ENCODE measurements around the gene FOXO1.

The FOXO1 gene

DNA sequence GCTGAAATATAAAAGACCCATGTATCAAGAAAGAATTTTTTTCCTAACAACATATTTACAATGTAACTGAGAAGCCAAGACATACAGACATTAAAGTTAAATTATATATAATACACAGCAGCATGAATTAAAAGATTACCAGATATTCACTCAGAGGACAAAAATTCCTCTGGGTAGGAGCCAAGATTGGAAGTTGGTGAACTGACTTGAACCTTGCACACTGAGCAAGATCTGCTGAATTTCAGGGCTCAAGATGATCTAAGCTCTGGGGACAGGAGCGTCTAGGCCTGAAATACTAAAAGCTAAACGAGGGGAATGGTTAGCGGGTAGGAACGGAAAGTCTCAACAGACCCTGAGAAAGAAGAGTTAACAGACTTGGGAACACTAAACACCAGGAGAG is 8.5 kb downstream of the FOXO1 start:
- Mint-ChIP-seq H3K27me3 (no peaks in the 10 kb centered on the region), H3K9me3 (ENCODE audit: low read depth) (no peaks in the 10 kb centered on the region), H3K27ac (peak overlapping the region; percentile 72), H3K36me3 (peaks cover 10% of the 10 kb centered on the region), H3K4me1 (ENCODE audit: low read depth) (peaks cover 87% of the 10 kb centered on the region), H3K4me3 (peak overlapping the region; percentile 31)

GRCh38 chr13:40657307-40657706 is 9.1 kb downstream of the FOXO1 start:
- no peaks in the 10 kb centered on the region for H3K27me3 Mint-ChIP-seq
- peaks cover 90% of the 10 kb centered on the region for H3K4me1 Mint-ChIP-seq (ENCODE audit: low read depth)
- H3K9me3 Mint-ChIP-seq (ENCODE audit: low read depth) = no peaks in the 10 kb centered on the region
- H3K36me3 Mint-ChIP-seq = peaks cover 10% of the 10 kb centered on the region
- peak overlapping the region; percentile 31 for H3K4me3 Mint-ChIP-seq
- peak overlapping the region; percentile 72 for H3K27ac Mint-ChIP-seq

GRCh38 chr13:40656358-40656757 is 10.1 kb downstream of the FOXO1 start:
- Mint-ChIP-seq H3K9me3 (ENCODE audit: low read depth) (no peaks in the 10 kb centered on the region), H3K27me3 (no peaks in the 10 kb centered on the region), H3K36me3 (peaks cover 10% of the 10 kb centered on the region), H3K4me3 (peak overlapping the region; percentile 51), H3K27ac (peak overlapping the region; percentile 83), H3K4me1 (ENCODE audit: low read depth) (peaks cover 90% of the 10 kb centered on the region)

GRCh38 chr13:40653527-40654318 is 12.7 kb downstream of the FOXO1 start:
- H3K36me3 Mint-ChIP-seq = peaks cover 7% of the 10 kb centered on the region
- no peaks in the 10 kb centered on the region for H3K27me3 Mint-ChIP-seq
- no peaks in the 10 kb centered on the region for H3K9me3 Mint-ChIP-seq (ENCODE audit: low read depth)
- H3K4me1 Mint-ChIP-seq (ENCODE audit: low read depth) = peaks cover 92% of the 10 kb centered on the region
- H3K4me3 Mint-ChIP-seq = peak overlapping the region; percentile 76
- peak overlapping the region; percentile 95 for H3K27ac Mint-ChIP-seq

GRCh38 chr13:40652588-40652940 is 13.9 kb downstream of the FOXO1 start:
- Mint-ChIP-seq H3K36me3 (peaks cover 2% of the 10 kb centered on the region), H3K9me3 (ENCODE audit: low read depth) (no peaks in the 10 kb centered on the region), H3K4me1 (ENCODE audit: low read depth) (peaks cover 94% of the 10 kb centered on the region), H3K27ac (peak overlapping the region; percentile 95), H3K27me3 (no peaks in the 10 kb centered on the region), H3K4me3 (peak overlapping the region; percentile 59)

DNA sequence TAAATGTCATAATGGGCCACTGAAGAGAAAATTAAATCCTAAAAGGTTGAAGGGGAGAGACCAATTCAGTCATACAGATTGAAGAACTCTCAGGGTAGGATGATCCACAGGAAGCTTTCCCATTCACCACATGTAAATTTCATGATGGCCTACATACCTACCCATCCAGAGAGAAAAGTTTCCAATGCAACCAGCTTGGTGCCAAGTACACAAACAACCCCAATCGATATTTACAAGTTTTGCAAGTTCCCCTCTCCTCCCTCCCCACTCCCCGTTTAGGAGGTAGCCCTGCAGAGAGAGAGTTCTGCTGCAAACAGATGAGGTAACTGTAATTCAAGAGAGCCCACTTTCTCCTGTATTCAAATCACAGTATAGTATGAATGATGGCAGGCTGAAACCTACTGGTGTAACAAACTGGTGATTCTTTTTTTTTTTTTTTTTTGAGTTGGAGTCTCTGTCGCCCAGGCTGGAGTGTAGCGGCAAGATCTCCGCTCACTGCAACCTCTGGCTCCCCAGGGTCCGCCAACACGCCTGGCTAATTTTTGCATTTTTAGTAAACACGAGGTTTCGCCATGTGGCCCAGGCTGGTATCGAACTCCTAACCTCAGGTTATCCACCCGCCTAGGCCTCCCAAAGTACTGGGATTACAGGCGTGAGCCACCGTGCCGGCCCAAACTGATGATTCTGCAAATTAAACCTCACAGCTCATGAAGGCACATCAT is 14.4 kb downstream of the FOXO1 start:
- Mint-ChIP-seq H3K4me1 (ENCODE audit: low read depth) (peaks cover 94% of the 10 kb centered on the region), H3K9me3 (ENCODE audit: low read depth) (no peaks in the 10 kb centered on the region), H3K4me3 (peak overlapping the region; percentile 59), H3K36me3 (peaks cover 2% of the 10 kb centered on the region), H3K27ac (peak overlapping the region; percentile 95), H3K27me3 (no peaks in the 10 kb centered on the region)

DNA sequence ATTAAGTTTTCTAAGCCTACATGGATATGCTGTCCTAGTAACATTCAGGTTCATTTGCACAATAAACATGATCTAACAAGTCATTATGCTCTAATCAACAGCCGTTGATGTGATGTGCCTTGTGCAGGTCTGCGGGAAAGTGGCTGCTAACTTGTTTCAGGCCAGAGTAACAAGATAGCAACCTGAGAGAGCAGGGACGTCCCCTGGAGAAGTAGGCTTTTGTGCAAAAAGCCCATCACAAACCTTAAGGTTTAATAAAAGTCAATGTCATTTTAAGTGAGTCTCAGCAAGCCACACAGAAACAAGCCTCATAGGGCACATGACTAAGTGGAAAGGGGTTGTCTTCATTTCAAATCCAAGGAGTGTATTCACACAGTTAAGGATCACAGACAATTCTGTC is 17.6 kb downstream of the FOXO1 start:
- Mint-ChIP-seq H3K36me3 (peaks cover 6% of the 10 kb centered on the region), H3K9me3 (ENCODE audit: low read depth) (no peaks in the 10 kb centered on the region), H3K27ac (peak overlapping the region; percentile 94), H3K27me3 (no peaks in the 10 kb centered on the region), H3K4me1 (ENCODE audit: low read depth) (peaks cover 96% of the 10 kb centered on the region), H3K4me3 (peak overlapping the region; percentile 38)

DNA sequence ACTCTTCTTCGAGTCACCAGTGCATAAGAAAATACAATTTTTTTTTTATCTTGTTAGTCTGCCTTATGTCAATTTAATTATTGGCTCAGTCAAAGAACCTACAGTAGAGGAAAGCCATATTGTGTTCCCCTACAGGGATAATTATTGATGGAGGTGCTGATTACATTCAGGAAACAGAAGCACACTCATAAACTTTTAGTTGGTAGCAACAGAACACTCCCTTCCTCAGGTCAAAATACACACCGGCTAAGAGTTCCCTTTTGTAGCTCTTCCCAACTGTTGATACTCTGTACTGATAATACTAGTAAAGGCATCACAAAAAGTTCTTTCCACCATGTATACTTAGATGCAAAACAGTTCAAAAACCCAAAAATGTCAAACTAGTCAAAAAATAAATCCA is 18.4 kb downstream of the FOXO1 start:
- peak overlapping the region; percentile 94 for H3K27ac Mint-ChIP-seq

DNA sequence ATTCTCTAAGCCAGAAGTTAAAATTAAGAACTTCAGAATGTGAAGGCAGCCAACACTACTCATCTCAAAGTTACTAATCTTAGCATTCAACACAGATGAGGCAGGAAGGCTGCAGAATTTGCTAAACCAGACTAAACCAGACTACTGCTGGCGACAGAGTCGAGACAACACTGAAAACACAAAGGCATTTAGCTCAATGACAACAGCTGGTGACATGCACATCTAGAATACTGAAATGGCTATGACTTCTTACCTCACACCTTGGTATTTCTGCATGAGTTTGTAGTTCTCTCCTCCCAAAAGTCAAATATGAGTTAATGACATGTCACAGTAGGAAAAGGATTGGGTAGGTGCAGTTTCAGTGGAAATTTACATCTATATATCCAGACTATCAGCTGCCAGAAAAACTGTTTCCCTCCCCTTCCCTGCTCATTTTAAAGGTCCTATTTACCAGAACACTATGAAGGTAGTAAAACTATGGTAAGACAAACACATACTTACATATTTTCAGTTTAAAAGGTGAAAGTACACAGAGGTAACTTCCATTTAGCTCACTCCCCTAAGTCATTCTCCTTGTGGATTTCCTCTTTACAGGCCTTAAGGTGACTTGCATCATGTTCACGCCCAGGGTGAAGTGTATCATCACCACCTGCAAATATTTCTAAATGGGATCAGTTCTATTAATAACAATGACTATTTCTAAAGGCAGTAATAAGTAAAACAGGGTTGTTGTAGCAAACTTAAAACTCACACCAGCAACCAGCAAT is 21.4 kb downstream of the FOXO1 start:
- Mint-ChIP-seq H3K4me1 (ENCODE audit: low read depth) (peaks cover 94% of the 10 kb centered on the region), H3K9me3 (ENCODE audit: low read depth) (no peaks in the 10 kb centered on the region), H3K4me3 (peak overlapping the region; percentile 57), H3K27me3 (no peaks in the 10 kb centered on the region), H3K36me3 (peaks cover 9% of the 10 kb centered on the region), H3K27ac (peak overlapping the region; percentile 94)

More for the DNA sequence above, 18.4 kb downstream of the FOXO1 start:
- Mint-ChIP-seq H3K4me3 (peak overlapping the region; percentile 24), H3K4me1 (ENCODE audit: low read depth) (peaks cover 96% of the 10 kb centered on the region), H3K27me3 (no peaks in the 10 kb centered on the region), H3K36me3 (peaks cover 6% of the 10 kb centered on the region), H3K9me3 (ENCODE audit: low read depth) (no peaks in the 10 kb centered on the region)

DNA sequence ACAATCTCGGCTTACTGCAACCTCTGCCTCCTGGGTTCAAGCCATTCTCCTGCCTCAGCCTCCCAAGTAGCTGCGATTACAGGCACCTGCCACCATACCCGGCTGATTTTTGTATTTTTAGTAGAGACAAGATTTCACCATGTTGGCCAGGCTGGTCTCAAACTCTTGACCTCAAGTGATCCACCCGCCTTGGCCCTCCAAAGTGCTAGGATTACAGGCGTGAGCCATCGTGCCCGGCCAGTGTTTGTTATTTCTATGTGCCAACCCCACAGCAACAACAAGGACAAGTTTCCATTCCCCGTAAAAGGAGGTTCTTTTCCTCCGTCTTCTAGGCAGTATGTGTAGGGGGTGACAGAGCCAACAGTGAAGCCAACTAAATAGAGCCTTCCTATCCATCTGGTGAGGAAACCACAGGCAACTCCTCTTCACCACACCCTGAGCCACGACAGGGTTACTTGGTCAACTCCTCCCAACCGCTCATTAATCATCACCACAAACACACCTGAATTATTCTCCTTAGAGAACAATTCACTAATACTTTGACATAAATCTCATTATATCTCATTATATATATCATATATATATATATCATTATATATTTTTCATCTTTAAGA is 25.5 kb downstream of the FOXO1 start:
- H3K9me3 Mint-ChIP-seq (ENCODE audit: low read depth) = no peaks in the 10 kb centered on the region
- H3K36me3 Mint-ChIP-seq = peaks cover 12% of the 10 kb centered on the region
- H3K27ac Mint-ChIP-seq = peak overlapping the region; percentile 88
- peaks cover 87% of the 10 kb centered on the region for H3K4me1 Mint-ChIP-seq (ENCODE audit: low read depth)
- peak overlapping the region; percentile 60 for H3K4me3 Mint-ChIP-seq
- no peaks in the 10 kb centered on the region for H3K27me3 Mint-ChIP-seq

DNA sequence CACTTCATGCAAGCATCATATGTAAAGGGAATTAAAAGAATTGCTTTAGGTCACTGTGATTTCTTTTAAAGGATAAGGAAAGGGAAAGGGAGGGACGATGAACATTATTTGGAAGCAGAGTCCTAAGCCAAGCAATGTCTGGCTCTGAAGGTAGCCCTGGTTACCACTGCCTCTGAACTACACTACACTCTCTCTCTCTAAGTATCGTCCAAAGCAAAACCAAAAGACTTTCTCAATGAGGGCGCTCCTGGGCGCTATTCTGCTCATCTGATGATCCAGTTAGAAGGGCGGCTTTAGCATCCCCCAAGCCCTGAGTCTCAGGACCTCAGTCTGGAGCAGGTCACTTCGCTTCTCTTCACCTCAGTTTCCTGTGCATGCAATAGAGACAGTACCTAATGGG is 26.2 kb downstream of the FOXO1 start:
- peak overlapping the region; percentile 88 for H3K27ac Mint-ChIP-seq
- H3K27me3 Mint-ChIP-seq = no peaks in the 10 kb centered on the region
- no peaks in the 10 kb centered on the region for H3K9me3 Mint-ChIP-seq (ENCODE audit: low read depth)
- H3K4me3 Mint-ChIP-seq = no peak overlapping the region
- H3K4me1 Mint-ChIP-seq (ENCODE audit: low read depth) = peaks cover 87% of the 10 kb centered on the region
- peaks cover 10% of the 10 kb centered on the region for H3K36me3 Mint-ChIP-seq

GRCh38 chr13:40639221-40639681 is 27.2 kb downstream of the FOXO1 start:
- Mint-ChIP-seq H3K9me3 (ENCODE audit: low read depth) (no peaks in the 10 kb centered on the region), H3K4me3 (peak overlapping the region; percentile 28), H3K4me1 (ENCODE audit: low read depth) (peaks cover 86% of the 10 kb centered on the region), H3K36me3 (peaks cover 7% of the 10 kb centered on the region), H3K27ac (peak overlapping the region; percentile 88), H3K27me3 (no peaks in the 10 kb centered on the region)

- no peaks in the 10 kb centered on the region for H3K9me3 Mint-ChIP-seq (ENCODE audit: low read depth)
- peak overlapping the region; percentile 30 for H3K4me3 Mint-ChIP-seq
- peaks cover 87% of the 10 kb centered on the region for H3K4me1 Mint-ChIP-seq (ENCODE audit: low read depth)
- H3K27me3 Mint-ChIP-seq = no peaks in the 10 kb centered on the region
- peaks cover 7% of the 10 kb centered on the region for H3K36me3 Mint-ChIP-seq
- peak overlapping the region; percentile 76 for H3K27ac Mint-ChIP-seq
These were observed 28.8 kb downstream of the FOXO1 start for GRCh38 chr13:40637643-40638042.

DNA sequence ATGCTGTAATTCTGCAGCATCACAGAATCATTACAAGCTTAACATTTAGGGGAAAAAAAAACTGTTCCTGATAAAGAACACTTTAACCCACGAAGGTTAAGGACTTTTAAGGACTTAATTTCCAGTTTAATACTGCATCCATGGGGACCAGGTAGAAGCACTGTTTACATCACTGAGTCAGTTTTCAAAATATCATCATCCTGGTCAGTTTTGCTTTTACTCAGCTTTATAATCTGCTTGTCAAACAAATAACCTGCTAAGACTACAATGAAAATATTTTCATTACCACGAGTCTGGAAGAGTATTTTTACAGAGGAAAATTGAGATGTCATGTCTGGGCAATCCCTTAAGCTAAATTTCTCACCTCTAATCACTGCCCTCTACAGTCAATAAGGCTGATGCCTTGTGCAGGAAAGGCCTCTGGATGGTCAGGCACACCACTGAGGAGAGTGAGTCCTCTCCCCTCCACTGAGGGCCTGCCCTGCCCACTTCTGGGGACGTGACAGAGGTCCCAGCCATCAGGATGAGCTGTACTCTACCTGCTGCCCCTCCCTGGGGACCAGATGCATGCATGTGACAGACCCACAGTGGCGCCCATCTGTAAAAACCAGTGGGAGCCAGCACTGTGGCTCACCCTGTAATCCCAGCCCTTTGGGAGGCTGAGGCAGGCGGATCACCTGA is 31.0 kb downstream of the FOXO1 start:
- peaks cover 13% of the 10 kb centered on the region for H3K36me3 Mint-ChIP-seq
- H3K27ac Mint-ChIP-seq = peak overlapping the region; percentile 69
- no peaks in the 10 kb centered on the region for H3K9me3 Mint-ChIP-seq (ENCODE audit: low read depth)
- peak overlapping the region; percentile 38 for H3K4me3 Mint-ChIP-seq
- peaks cover 88% of the 10 kb centered on the region for H3K4me1 Mint-ChIP-seq (ENCODE audit: low read depth)
- H3K27me3 Mint-ChIP-seq = no peaks in the 10 kb centered on the region
